ENCODE measurements around the gene ASAP2.
"Not testable (repeated sequence)": the region's sequence is repeated elsewhere in the genome, so short reads cannot be mapped to it uniquely, and the experiment has no call there.

The ASAP2 gene

GRCh38 chr2:9388950-9389911, 182.6 kb downstream of the ASAP2 start:
- no peak for DNase-seq

GRCh38 chr2:9390151-9390850, 183.7 kb downstream of the ASAP2 start:
- no peak for DNase-seq

- DNase-seq: no peak
Measured at GRCh38 chr2:9390991-9391390, 184.4 kb downstream of the ASAP2 start.

GRCh38 chr2:9391961-9392720, 185.5 kb downstream of the ASAP2 start:
- DNase-seq: no peak

- DNase-seq: no peak
Measured at GRCh38 chr2:9392898-9393765, 186.5 kb downstream of the ASAP2 start.

GRCh38 chr2:9394816-9395215, 188.2 kb downstream of the ASAP2 start:
- DNase-seq: no peak

GRCh38 chr2:9397201-9397600, 190.6 kb downstream of the ASAP2 start:
- DNase-seq: no peak

GRCh38 chr2:9398251-9398650, 191.6 kb downstream of the ASAP2 start:
- DNase-seq: not testable (repeated sequence)

- no peak for DNase-seq
Measured at GRCh38 chr2:9398881-9399780, 192.5 kb downstream of the ASAP2 start.

- no peak for DNase-seq
Measured at GRCh38 chr2:9400268-9401058, 193.9 kb downstream of the ASAP2 start.

- DNase-seq: no peak
Measured at GRCh38 chr2:9401059-9401547, 194.5 kb downstream of the ASAP2 start.

- DNase-seq: no peak
Measured at GRCh38 chr2:9401646-9402371, 195.2 kb downstream of the ASAP2 start.

- DNase-seq: no peak
Measured at GRCh38 chr2:9403924-9404323, 197.3 kb downstream of the ASAP2 start.

GRCh38 chr2:9404451-9404850, 197.8 kb downstream of the ASAP2 start:
- DNase-seq: no peak

- DNase-seq: no peak
Measured at GRCh38 chr2:9405636-9406035, 199.0 kb downstream of the ASAP2 start.

- no peak for DNase-seq
Measured at GRCh38 chr2:9406529-9407362, 200.1 kb downstream of the ASAP2 start.

- DNase-seq: no peak
Measured at GRCh38 chr2:9407363-9407811, 200.8 kb downstream of the ASAP2 start.

- DNase-seq: no peak
Measured at GRCh38 chr2:9408641-9409151, 202.1 kb downstream of the ASAP2 start.
